Muscle of leg (tissue), 16 donors: ENCODE results near the gene NKTR. TPM values are rescaled to one million over a fixed set of nuclear protein-coding genes. Genes with fewer than 3 reads are reported as not detected.
"Not testable (repeated sequence)": the region's sequence is repeated elsewhere in the genome, so short reads cannot be mapped to it uniquely, and the experiment has no call there.

Experiments used
- DNase-seq: peaks from one replicate; pipeline ENCODE4 v3.0.0; 2013
- H3K27ac ChIP-seq: one replicate; pipeline ENCODE4 v1.5.1; 2013; ENCODE audit warnings: mild to moderate bottlenecking, low read length, control low read depth
- H3K27me3 ChIP-seq: one replicate; pipeline ENCODE4 v1.6.1; 2013; ENCODE audit warnings: low read length; ENCODE audit not compliant: control insufficient read depth, insufficient read depth
- H3K36me3 ChIP-seq: one replicate; pipeline ENCODE4 v1.6.1; 2013; ENCODE audit warnings: low read length; ENCODE audit not compliant: control insufficient read depth, insufficient read depth
- H3K4me1 ChIP-seq: one replicate; pipeline ENCODE4 v1.6.1; 2013; ENCODE audit warnings: low read length; ENCODE audit not compliant: control insufficient read depth, insufficient read depth
- H3K4me3 ChIP-seq: one replicate; pipeline ENCODE4 v1.5.1; 2013; ENCODE audit warnings: low read length, control low read depth
- H3K9me3 ChIP-seq: replicated peaks from 2 replicates; pipeline ENCODE4 v1.6.1; 2013; ENCODE audit warnings: low read depth, low read length; ENCODE audit not compliant: control insufficient read depth
- WGBS: methylation state at CpG from one replicate; pipeline ENCODE4 v1.1.5; 2013; ENCODE audit warnings: missing lambda C conversion rate; ENCODE audit not compliant: insufficient coverage; 5-methylcytosine and 5-hydroxymethylcytosine counted together
- long read RNA-seq, 11 donors: transcript quantifications; one replicate each; lab custom pipeline, GENCODE V29; 2026
- polyA plus RNA-seq, 8 donors: library from polyadenylated mRNA; unstranded; fragments of 120-200 nt; gene quantifications; one replicate each; pipeline versions ENCODE4 v1.2.1 to v1.2.3, GENCODE V29; 2013; ENCODE audit warnings: inconsistent platforms in 1 of 8, low replicate concordance in 1 of 8; ENCODE audit not compliant: insufficient read length in 8 of 8, insufficient read depth in 1 of 8
- total RNA-seq: library from RNA; stranded (reverse); fragments of 120-200 nt; gene quantifications from one replicate; pipeline ENCODE4 v1.2.4, GENCODE V29; 2013

Gene NKTR
- total RNA-seq, result 68.7 TPM
- 100 to 1,000 TPM in 1 of 8 donors, 10 to 100 TPM in 7; 37.1 to 121 (median 66.5) TPM for polyA plus RNA-seq
- long read RNA-seq, donor 1, partial matches to known transcripts, result 14 of 18 reads
- long read RNA-seq, donor 1, other reads (novel, unspliced or antisense), result 0 of 18 reads
- long read RNA-seq, donor 2, result 0 reads
- long read RNA-seq, donor 3, partial matches to known transcripts, result 19 of 23 reads
- long read RNA-seq, donor 3, other reads (novel, unspliced or antisense), result 0 of 23 reads
- long read RNA-seq, donor 4, partial matches to known transcripts, result 0 of 1 reads
- long read RNA-seq, donor 4, other reads (novel, unspliced or antisense), result 0 of 1 reads
- long read RNA-seq, donor 5, partial matches to known transcripts, result 8 of 13 reads
- long read RNA-seq, donor 5, other reads (novel, unspliced or antisense), result 0 of 13 reads
- long read RNA-seq, donor 6, full-length matches to known transcripts, result 14 of 14 reads
- long read RNA-seq, donor 6, partial matches to known transcripts, result 0 of 14 reads
- long read RNA-seq, donor 6, other reads (novel, unspliced or antisense), result 0 of 14 reads
- long read RNA-seq, donor 7, full-length matches to known transcripts, result 3 of 3 reads
- long read RNA-seq, donor 7, partial matches to known transcripts, result 0 of 3 reads
- long read RNA-seq, donor 7, other reads (novel, unspliced or antisense), result 0 of 3 reads
- long read RNA-seq, donor 8, full-length matches to known transcripts, result 7 of 13 reads
- long read RNA-seq, donor 8, partial matches to known transcripts, result 6 of 13 reads
- long read RNA-seq, donor 8, other reads (novel, unspliced or antisense), result 0 of 13 reads
- long read RNA-seq, donor 9, full-length matches to known transcripts, result 3 of 3 reads
- long read RNA-seq, donor 9, partial matches to known transcripts, result 0 of 3 reads
- long read RNA-seq, donor 9, other reads (novel, unspliced or antisense), result 0 of 3 reads
- long read RNA-seq, donor 10, full-length matches to known transcripts, result 16 of 35 reads
- long read RNA-seq, donor 10, partial matches to known transcripts, result 12 of 35 reads
- long read RNA-seq, donor 10, other reads (novel, unspliced or antisense), result 7 of 35 reads
- long read RNA-seq, donor 11, partial matches to known transcripts, result 0 of 3 reads
- long read RNA-seq, donor 11, other reads (novel, unspliced or antisense), result 0 of 3 reads

DNA sequence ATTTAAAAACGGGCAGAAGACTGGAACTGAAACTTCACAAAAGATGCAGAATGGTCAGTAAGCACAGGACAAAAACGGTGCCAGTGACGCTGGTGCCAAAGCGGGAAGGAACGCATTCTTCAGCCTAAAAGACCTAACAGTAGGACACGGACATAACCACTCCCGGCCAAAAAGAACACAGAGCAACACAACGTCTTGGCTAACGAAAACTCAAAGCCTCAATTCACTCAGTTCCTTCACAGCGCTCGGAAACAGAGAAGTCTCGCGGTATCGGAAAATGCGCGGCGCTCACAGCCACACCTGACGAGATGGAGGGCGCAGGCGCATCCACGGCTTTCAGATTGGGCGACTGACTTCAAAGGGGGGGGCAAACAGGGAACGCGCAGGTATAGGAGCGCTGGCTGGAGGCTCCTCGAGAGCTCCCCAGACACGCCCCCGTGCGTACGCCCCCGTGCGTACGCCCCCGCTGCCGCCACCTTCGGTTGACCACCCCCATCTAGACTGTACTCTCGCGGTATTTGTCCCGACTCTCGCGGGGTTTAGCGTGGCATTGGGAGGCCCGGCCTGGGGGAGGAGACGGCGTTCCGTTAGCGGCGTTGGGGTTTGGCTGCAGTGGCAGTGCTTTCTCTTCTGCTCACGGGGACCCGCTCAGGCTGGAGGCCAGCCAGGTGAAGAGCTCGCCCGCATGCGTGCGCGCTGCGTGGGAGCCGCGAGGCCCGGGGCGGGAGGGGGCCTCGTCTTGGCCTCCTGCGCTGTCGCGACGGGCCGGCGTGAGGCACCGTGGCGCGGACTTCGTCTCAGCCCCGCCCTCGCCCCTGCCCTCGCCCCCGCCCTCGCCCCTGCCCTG is at the start of gene NKTR:
Gene NKTR (plus strand): TSS at position 576 of the 847 bp plus-strand sequence. CDS start 321 bp downstream, outside the sequence.
- Histone ChIP-seq H3K4me1 (peaks cover 4% of the 10 kb centered on the region), H3K27me3 (no peaks in the 10 kb centered on the region), H3K9me3 (peaks cover 2% of the 10 kb centered on the region), H3K4me3 (peak within 1 kb of the TSS; percentile 83), H3K27ac (peak within 1 kb of the TSS; percentile 94), H3K36me3 (no peaks in the 10 kb centered on the region)
- WGBS, result 0% methylated on average over 63 of the region's 76 CpGs
- DNase-seq, result peak; percentile 99

DNA sequence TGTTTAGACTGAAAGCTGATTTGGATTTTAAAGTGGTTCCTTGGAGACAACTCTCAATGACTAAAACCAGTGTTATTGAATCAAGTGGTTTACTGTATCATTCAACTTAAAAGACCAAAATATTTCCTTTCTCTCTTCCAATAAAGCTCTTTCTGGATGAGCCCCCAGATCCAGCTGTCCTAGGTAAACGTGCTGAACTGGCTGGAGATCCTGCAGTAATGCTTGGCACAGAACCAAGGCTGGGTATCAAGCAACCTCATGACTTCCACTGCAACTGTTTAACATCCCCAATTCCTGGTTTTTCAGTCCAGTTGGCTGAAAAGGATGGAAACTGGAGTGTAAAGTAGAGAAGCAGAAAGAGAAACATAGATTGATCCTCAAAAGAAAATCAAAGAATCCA is 47.7 kb upstream of the NKTR start:
- Histone ChIP-seq H3K27ac (no peak overlapping the region), H3K4me1 (no peaks in the 10 kb centered on the region), H3K4me3 (no peak overlapping the region), H3K36me3 (peaks cover 51% of the 10 kb centered on the region), H3K27me3 (no peaks in the 10 kb centered on the region), H3K9me3 (no peaks in the 10 kb centered on the region)
- WGBS, result 17% methylated on average over 1 of the region's 1 CpG
- DNase-seq, result no peak

DNA sequence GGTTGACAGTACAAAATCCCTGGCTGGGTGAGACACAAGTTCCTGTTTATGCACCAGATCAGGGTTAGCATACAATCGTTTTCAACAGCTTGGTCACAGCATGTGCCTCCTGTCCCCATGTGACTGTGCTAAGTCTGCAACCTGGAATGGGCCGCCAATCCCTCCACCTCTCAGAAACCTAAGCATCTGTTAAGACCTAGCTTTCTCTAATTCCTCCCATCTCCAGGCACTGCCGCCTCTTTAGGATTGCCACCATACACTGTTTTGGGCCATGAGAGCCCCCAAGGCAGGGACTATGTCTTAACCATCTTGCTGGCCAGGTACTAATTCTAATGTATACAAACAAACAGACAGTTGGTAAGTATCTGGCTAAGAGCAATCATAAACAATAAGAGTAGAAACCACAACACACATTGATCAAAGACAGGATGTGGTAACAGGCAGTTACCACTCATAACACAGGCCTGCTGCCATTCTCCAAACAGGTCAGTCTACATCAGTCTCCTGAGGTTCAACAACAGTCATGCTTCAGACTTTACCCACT is 44.3 kb upstream of the NKTR start:
- Histone ChIP-seq H3K4me1 (no peaks in the 10 kb centered on the region), H3K4me3 (no peak overlapping the region), H3K9me3 (no peaks in the 10 kb centered on the region), H3K27ac (no peak overlapping the region), H3K36me3 (peaks cover 55% of the 10 kb centered on the region), H3K27me3 (no peaks in the 10 kb centered on the region)
- no peak for DNase-seq
- 69% methylated on average over 3 of the region's 3 CpGs for WGBS

DNA sequence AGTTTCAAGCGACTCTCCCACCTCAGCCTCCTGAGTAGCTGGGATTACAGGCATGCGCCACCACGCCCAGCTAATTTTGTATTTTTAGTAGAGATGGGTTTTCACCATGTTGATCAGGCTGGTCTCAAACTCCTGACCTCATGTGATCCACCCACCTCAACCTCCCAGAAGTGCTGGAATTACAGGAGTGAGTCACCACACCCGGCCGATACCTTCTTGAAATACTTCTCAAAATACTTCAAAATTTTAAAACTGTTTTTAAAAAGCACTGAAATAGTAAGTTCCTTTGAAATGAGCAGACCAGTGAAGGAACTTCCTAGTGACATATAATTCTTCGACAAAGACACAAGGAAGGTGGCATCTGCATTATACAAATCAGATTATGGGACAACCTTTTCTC is 43.7 kb upstream of the NKTR start:
- H3K9me3 ChIP-seq, H3K4me3 ChIP-seq, H3K27ac ChIP-seq, DNase-seq, H3K27me3 ChIP-seq, H3K4me1 ChIP-seq: not testable (repeated sequence)
- WGBS, result no CpG with 5 or more reads among the region's 6 CpGs
- H3K36me3 ChIP-seq, result peaks cover 53% of the 10 kb centered on the region

DNA sequence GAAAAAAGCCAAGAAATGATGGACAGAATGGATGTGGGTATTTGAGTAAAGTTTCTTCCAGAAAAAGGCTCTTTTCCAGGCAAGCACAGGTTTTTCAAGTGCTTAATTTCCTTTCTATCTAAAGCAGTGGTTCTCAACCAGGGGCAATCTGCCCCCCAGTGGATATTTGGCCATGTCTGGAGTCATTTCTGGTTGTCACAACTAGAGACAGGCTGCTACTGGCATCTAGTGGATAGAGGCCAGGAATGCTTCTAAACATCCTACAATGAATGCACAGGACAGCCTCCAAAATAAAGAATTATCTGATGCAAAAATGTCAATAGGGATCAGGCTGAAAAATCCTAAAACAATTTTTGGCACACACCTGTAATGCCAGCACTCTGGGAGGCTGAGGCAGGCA is 42.6 kb upstream of the NKTR start:
- H3K9me3 ChIP-seq, result no peaks in the 10 kb centered on the region
- no peak overlapping the region for H3K4me3 ChIP-seq
- no peak overlapping the region for H3K27ac ChIP-seq
- no peaks in the 10 kb centered on the region for H3K27me3 ChIP-seq
- no peak for DNase-seq
- no peaks in the 10 kb centered on the region for H3K4me1 ChIP-seq
- H3K36me3 ChIP-seq, result peaks cover 55% of the 10 kb centered on the region

DNA sequence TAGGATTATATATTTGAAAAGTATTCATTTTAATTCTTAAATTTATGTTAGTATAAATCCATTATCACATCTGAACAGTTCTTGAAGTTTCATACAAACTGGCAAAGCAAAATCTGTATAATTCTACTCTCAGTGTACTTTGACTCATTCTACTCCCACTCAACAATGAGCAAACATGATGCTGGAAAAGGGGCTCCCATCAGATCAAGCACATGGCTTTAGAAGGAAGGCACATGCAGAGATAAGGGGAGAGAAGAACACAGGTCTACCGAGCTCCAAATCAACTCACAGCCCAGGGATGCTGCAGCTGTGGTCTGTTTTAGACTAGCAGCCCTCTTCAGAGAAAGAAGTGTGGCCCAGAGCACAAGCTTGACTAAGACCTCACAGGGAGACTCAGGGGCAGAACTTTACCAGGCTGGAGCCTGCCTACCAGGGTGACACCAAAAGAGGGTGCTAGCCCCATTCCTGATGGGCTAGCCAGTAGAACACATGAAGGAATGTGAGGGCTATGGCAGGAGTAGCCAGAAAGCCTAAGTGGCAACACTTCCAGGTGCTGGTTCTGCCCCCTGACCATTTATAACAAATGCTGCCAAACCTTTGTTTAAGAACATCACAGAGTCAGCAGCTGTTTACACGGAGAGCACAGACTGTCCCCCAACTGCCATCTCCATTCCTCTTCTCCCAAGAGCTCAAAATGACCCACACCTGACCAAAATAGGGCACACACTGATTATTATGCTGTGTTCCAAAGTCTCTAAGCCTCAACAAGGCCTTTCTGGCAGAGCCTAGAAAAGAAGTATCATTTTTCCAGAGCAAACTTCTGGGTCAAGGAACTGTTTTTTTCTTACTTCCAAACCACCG is 38.2 kb upstream of the NKTR start:
- Histone ChIP-seq H3K4me1 (no peaks in the 10 kb centered on the region), H3K27ac (no peak overlapping the region), H3K36me3 (peaks cover 63% of the 10 kb centered on the region), H3K4me3 (no peak overlapping the region), H3K9me3 (no peaks in the 10 kb centered on the region), H3K27me3 (no peaks in the 10 kb centered on the region)
- DNase-seq, result no peak
- 63% methylated on average over 1 of the region's 3 CpGs for WGBS

DNA sequence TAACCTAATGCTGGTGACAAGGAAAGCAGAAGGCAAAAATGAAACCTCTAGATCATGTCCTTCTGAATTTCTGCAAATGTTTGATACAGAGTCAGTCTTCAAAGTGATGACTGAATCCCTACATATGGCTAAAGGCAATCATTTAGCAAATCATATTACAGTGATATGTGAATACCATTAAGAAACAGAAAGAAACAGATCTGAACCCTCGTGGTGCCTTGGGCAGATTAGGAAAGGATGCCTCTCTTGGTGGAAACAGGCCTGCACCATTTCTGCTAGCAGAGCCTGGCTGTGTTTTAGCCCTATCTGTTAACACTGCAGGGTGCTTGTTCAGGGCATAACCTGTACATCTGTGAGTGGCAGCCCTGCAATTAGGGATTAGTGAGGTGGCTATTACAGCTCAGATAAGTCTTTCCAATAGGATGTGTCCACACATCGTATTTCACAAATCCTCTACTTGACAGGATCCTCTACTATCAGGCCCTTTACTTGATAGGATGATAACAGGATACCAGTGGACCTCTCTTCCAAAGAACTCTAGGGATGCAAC is 30.8 kb upstream of the NKTR start:
- Histone ChIP-seq H3K27me3 (no peaks in the 10 kb centered on the region), H3K4me1 (no peaks in the 10 kb centered on the region), H3K27ac (no peak overlapping the region), H3K4me3 (no peak overlapping the region), H3K36me3 (peaks cover 39% of the 10 kb centered on the region), H3K9me3 (peaks cover 3% of the 10 kb centered on the region)
- no peak for DNase-seq
- no CpG with 5 or more reads among the region's 2 CpGs for WGBS

DNA sequence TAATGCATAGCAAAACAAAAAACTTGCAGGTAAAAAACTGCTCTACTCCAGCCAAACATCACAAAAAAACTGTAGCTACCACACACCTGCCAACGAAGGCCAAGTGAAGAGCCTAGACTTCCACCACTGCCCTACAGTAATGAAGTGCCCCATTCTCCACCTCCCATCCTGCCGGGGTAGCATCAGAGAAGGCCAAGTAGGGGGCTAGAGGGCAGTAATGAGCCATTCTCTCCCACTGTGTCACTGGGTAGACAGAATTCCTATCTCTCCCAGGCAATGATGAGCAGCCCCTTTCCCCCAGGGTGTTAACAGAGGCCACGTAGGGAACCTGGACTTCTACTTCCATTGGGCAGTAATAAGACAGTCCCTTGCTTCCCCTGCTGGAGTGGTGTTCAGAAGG is 28.2 kb upstream of the NKTR start:
- no peaks in the 10 kb centered on the region for H3K27me3 ChIP-seq
- H3K9me3 ChIP-seq, result peaks cover 9% of the 10 kb centered on the region
- no peaks in the 10 kb centered on the region for H3K4me1 ChIP-seq
- peaks cover 20% of the 10 kb centered on the region for H3K36me3 ChIP-seq
- H3K27ac ChIP-seq, result no peak overlapping the region
- WGBS, result no CpG with 5 or more reads among the region's 3 CpGs
- H3K4me3 ChIP-seq, result no peak overlapping the region
- DNase-seq, result no peak
